ENCODE data around the gene SEC23IP.

SEC23IP gene

GRCh38 chr10:119892188-119893065 lies at the start of gene SEC23IP:
TSS of gene SEC23IP (plus strand) at chr10:119892730. CDS start at chr10:119892783, 53 bp downstream.
- peak; percentile 45 for TF ChIP-seq CTCF (IDR thresholded peaks at IDR 0.05)
- H3K9me3 ChIP-seq = no peaks in the 10 kb centered on the region
- peaks cover 18 to 26% of the 10 kb centered on the region in 2 experiments for H3K4me1 ChIP-seq (ENCODE audit: control insufficient read depth in 1 of 2, insufficient read depth in 1 of 2, low read depth in 1 of 2, low read length in 1 of 2)
- H3K4me3 ChIP-seq (ENCODE audit: low read depth in 1 of 2, low read length in 1 of 2) = peak within 1 kb of the TSS; percentile 83 to 84
- no peaks in the 10 kb centered on the region for H3K27me3 ChIP-seq
- H3K36me3 ChIP-seq = peaks cover 7% of the 10 kb centered on the region
- peak within 1 kb of the TSS; percentile 80 for H3K27ac ChIP-seq

GRCh38 chr10:119845656-119846055 lies 46.9 kb upstream of the SEC23IP start:
- Histone ChIP-seq H3K4me1 (ENCODE audit: control insufficient read depth in 1 of 2, insufficient read depth in 1 of 2, low read depth in 1 of 2, low read length in 1 of 2) (peaks cover 38 to 57% of the 10 kb centered on the region in 2 experiments), H3K9me3 (no peaks in the 10 kb centered on the region), H3K4me3 (ENCODE audit: low read depth in 1 of 2, low read length in 1 of 2) (no peak overlapping the region), H3K27ac (peak overlapping the region; percentile 62), H3K36me3 (peaks cover 86% of the 10 kb centered on the region), H3K27me3 (no peaks in the 10 kb centered on the region)
- TF ChIP-seq CTCF (IDR thresholded peaks at IDR 0.05) = no peak

- no peak for TF ChIP-seq CTCF (IDR thresholded peaks at IDR 0.05)
- Histone ChIP-seq H3K27me3 (no peaks in the 10 kb centered on the region), H3K4me3 (ENCODE audit: low read depth in 1 of 2, low read length in 1 of 2) (no peak overlapping the region), H3K4me1 (ENCODE audit: control insufficient read depth in 1 of 2, insufficient read depth in 1 of 2, low read depth in 1 of 2, low read length in 1 of 2) (peaks cover 43 to 59% of the 10 kb centered on the region in 2 experiments), H3K9me3 (no peaks in the 10 kb centered on the region), H3K36me3 (peaks cover 74% of the 10 kb centered on the region), H3K27ac (peak overlapping the region; percentile 78)
Measured at GRCh38 chr10:119849031-119849789, 43.3 kb upstream of the SEC23IP start.

- Histone ChIP-seq H3K4me3 (ENCODE audit: low read depth in 1 of 2, low read length in 1 of 2) (peak overlapping the region in 1 of 2 experiments; percentile 21), H3K36me3 (peaks cover 67% of the 10 kb centered on the region), H3K27ac (peak overlapping the region; percentile 78), H3K9me3 (no peaks in the 10 kb centered on the region), H3K27me3 (no peaks in the 10 kb centered on the region), H3K4me1 (ENCODE audit: control insufficient read depth in 1 of 2, insufficient read depth in 1 of 2, low read depth in 1 of 2, low read length in 1 of 2) (peaks cover 43 to 58% of the 10 kb centered on the region in 2 experiments)
- TF ChIP-seq CTCF (IDR thresholded peaks at IDR 0.05) = no peak
Measured at GRCh38 chr10:119849944-119850343, 42.6 kb upstream of the SEC23IP start.

GRCh38 chr10:119852277-119852676 lies 40.3 kb upstream of the SEC23IP start:
- Histone ChIP-seq H3K27ac (peak overlapping the region; percentile 35), H3K9me3 (no peaks in the 10 kb centered on the region), H3K36me3 (peaks cover 57% of the 10 kb centered on the region), H3K27me3 (no peaks in the 10 kb centered on the region), H3K4me1 (ENCODE audit: control insufficient read depth in 1 of 2, insufficient read depth in 1 of 2, low read depth in 1 of 2, low read length in 1 of 2) (peaks cover 35 to 36% of the 10 kb centered on the region in 2 experiments), H3K4me3 (ENCODE audit: low read depth in 1 of 2, low read length in 1 of 2) (no peak overlapping the region)
- no peak for TF ChIP-seq CTCF (IDR thresholded peaks at IDR 0.05)
